H1 (cell line): ENCODE results near the gene PNPLA8. TPM values are rescaled to one million over a fixed set of nuclear protein-coding genes. Genes with fewer than 3 reads are reported as not detected.

Experiments
- CTCF ChIA-PET: fragments of 300-600 bp; sonication (Branson Sonifier 250); formaldehyde crosslinking; loops from one replicate; lab custom pipeline; 2021; ENCODE audit not compliant: partially characterized antibody; lab: Charles Lee
- POLR2A ChIA-PET: fragments of 300-600 bp; sonication (Branson Sonifier 250); formaldehyde crosslinking; loops from one replicate; lab custom pipeline; 2021; ENCODE audit warnings: inconsistent platforms; ENCODE audit not compliant: partially characterized antibody; lab: Charles Lee
- DNase-seq, 2 experiments: peaks; one replicate each; pipeline versions ENCODE4 v3.0.0 to v3.0.0-alpha.2; 2010 to 2022; ENCODE audit warnings: low spot score in 2 of 2, low read depth in 1 of 2, mixed read lengths in 1 of 2
- FAIRE-seq: peaks from 2 replicates; lab custom pipeline; 2011; peaks lifted over from hg19 to GRCh38; lab: Jason Lieb, UNC
- H2AFZ ChIP-seq: 2 replicates; pipeline ENCODE4 v1.8.1; 2012; ENCODE audit warnings: low read length, inconsistent platforms
- H2AK5ac ChIP-seq: 2 replicates; pipeline ENCODE4 v1.6.1; 2013; ENCODE audit warnings: low read depth, low read length
- H2BK120ac ChIP-seq: replicated peaks from 2 replicates; pipeline ENCODE3; 2013; ENCODE audit warnings: low read depth, low read length, inconsistent platforms
- H2BK12ac ChIP-seq: 2 replicates; pipeline ENCODE4 v1.6.1; 2013; ENCODE audit warnings: low read depth, low read length
- H2BK15ac ChIP-seq: 2 replicates; pipeline ENCODE4 v1.6.1; 2013; ENCODE audit warnings: low read length
- H2BK20ac ChIP-seq: 2 replicates; pipeline ENCODE4 v1.6.1; 2013; ENCODE audit warnings: low read length
- H2BK5ac ChIP-seq: 2 replicates; pipeline ENCODE4 v1.6.1; 2013; ENCODE audit warnings: low read depth, low read length
- H3K14ac ChIP-seq: 2 replicates; pipeline ENCODE4 v1.6.1; 2013; ENCODE audit warnings: inconsistent platforms; ENCODE audit not compliant: insufficient read length
- H3K18ac ChIP-seq: 2 replicates; pipeline ENCODE4 v1.6.1; 2013; ENCODE audit warnings: low read length; ENCODE audit errors: extremely low read depth
- H3K23ac ChIP-seq: 2 replicates; pipeline ENCODE4 v1.6.1; 2013; ENCODE audit warnings: inconsistent platforms; ENCODE audit not compliant: insufficient read length
- H3K23me2 ChIP-seq: 2 replicates; pipeline ENCODE4 v1.6.1; 2013; ENCODE audit warnings: low read depth, low read length
- H3K27ac ChIP-seq: 2 replicates; pipeline ENCODE4 v1.6.1; 2011; ENCODE audit warnings: low read depth, low read length, inconsistent platforms
- H3K27me3 ChIP-seq, 4 experiments: replicated peaks in 1 of 4; 1 replicate in 1 of 4; 2 replicates in 3 of 4; pipeline versions ENCODE4 v1.6.1 to v1.8.1; 2011 to 2013; ENCODE audit warnings: low read length in 3 of 4, mild to moderate bottlenecking in 3 of 4, inconsistent platforms in 2 of 4, mixed read lengths in 2 of 4, moderate library complexity in 1 of 4; ENCODE audit not compliant: control insufficient read depth in 3 of 4, insufficient read depth in 3 of 4; ENCODE audit errors: extremely low read depth in 1 of 4
- H3K36me3 ChIP-seq, 4 experiments: 2 replicates each; pipeline versions ENCODE4 v1.6.1 to v1.8.1; 2011 to 2013; ENCODE audit warnings: mild to moderate bottlenecking in 4 of 4, low read length in 3 of 4, moderate library complexity in 2 of 4, control low read depth in 1 of 4, inconsistent platforms in 1 of 4; ENCODE audit not compliant: insufficient read depth in 4 of 4, control insufficient read depth in 2 of 4
- H3K4ac ChIP-seq: replicated peaks from 2 replicates; pipeline ENCODE3; 2013; ENCODE audit warnings: low read length, low read depth, mixed read lengths, inconsistent platforms; ENCODE audit not compliant: insufficient read length
- H3K4me1 ChIP-seq, 4 experiments: replicated peaks in 1 of 4; 1 replicate in 1 of 4; 2 replicates in 3 of 4; pipeline versions ENCODE4 v1.6.1 to v1.8.1; 2011 to 2013; ENCODE audit warnings: low read length in 3 of 4, inconsistent platforms in 2 of 4, mixed read lengths in 1 of 4; ENCODE audit not compliant: insufficient read depth in 4 of 4, control insufficient read depth in 3 of 4
- H3K4me2 ChIP-seq, 2 experiments: 2 replicates each; pipeline versions ENCODE4 v1.6.1 to v1.8.1; 2011 to 2013; ENCODE audit warnings: low read depth in 2 of 2, low read length in 2 of 2, control low read depth in 1 of 2, inconsistent platforms in 1 of 2, mild to moderate bottlenecking in 1 of 2; ENCODE audit not compliant: insufficient read depth in 1 of 2
- H3K4me3 ChIP-seq, 4 experiments: fragments of 200-600, 300-600 bp in 1 of 4; sonication (generic), shearing (Covaris generic), sonication (Bioruptor Twin) in 1 of 4; 2 replicates each; pipeline versions ENCODE4 v1.5.1 to v1.8.1; 2011 to 2016; ENCODE audit warnings: low read length in 4 of 4, low read depth in 3 of 4, control low read depth in 2 of 4, inconsistent platforms in 2 of 4, mild to moderate bottlenecking in 2 of 4, mixed read lengths in 1 of 4, moderate library complexity in 1 of 4; ENCODE audit not compliant: insufficient read depth in 2 of 4; ENCODE audit errors: extremely low read depth in 1 of 4
- H3K56ac ChIP-seq: replicated peaks from 2 replicates; pipeline ENCODE3; 2013; ENCODE audit warnings: low read depth, mild to moderate bottlenecking, mixed read lengths, low read length, inconsistent platforms; ENCODE audit not compliant: insufficient read length
- H3K79me1 ChIP-seq: 2 replicates; pipeline ENCODE4 v1.6.1; 2013; ENCODE audit warnings: low read depth, low read length, control low read depth
- H3K79me2 ChIP-seq, 2 experiments: 2 replicates each; pipeline versions ENCODE4 v1.6.1 to v1.8.1; 2012 to 2013; ENCODE audit warnings: low read length in 2 of 2, mild to moderate bottlenecking in 2 of 2, inconsistent platforms in 1 of 2; ENCODE audit not compliant: insufficient read depth in 2 of 2, control insufficient read depth in 1 of 2
- H3K9ac ChIP-seq, 4 experiments: replicated peaks in 1 of 4; 1 replicate in 1 of 4; 2 replicates in 3 of 4; pipeline versions ENCODE4 v1.6.1 to v1.8.1; 2011 to 2013; ENCODE audit warnings: low read depth in 3 of 4, low read length in 3 of 4, control low read depth in 2 of 4, mild to moderate bottlenecking in 2 of 4, moderate library complexity in 2 of 4, inconsistent platforms in 1 of 4; ENCODE audit errors: extremely low read depth in 1 of 4
- H3K9me3 ChIP-seq, 2 experiments: 2 replicates each; pipeline versions ENCODE4 v1.6.1 to v1.8.1; 2012 to 2013; ENCODE audit warnings: mild to moderate bottlenecking in 2 of 2, moderate library complexity in 2 of 2, control low read depth in 1 of 2, inconsistent platforms in 1 of 2, low read depth in 1 of 2, low read length in 1 of 2, mixed read lengths in 1 of 2; ENCODE audit not compliant: insufficient read depth in 2 of 2
- H4K20me1 ChIP-seq, 2 experiments: replicated peaks in 1 of 2; 2 replicates each; pipeline versions ENCODE3 to v1.8.1; 2011 to 2013; ENCODE audit warnings: inconsistent platforms in 2 of 2, low read length in 2 of 2, mild to moderate bottlenecking in 1 of 2; ENCODE audit not compliant: insufficient read depth in 2 of 2, control insufficient read depth in 1 of 2
- H4K5ac ChIP-seq: 2 replicates; pipeline ENCODE4 v1.6.1; 2013; ENCODE audit warnings: low read length, low read depth, mixed read lengths, inconsistent platforms; ENCODE audit not compliant: insufficient read length
- H4K8ac ChIP-seq: 2 replicates; pipeline ENCODE4 v1.8.0; 2013; ENCODE audit warnings: mild to moderate bottlenecking, moderate library complexity, low read length, inconsistent platforms; ENCODE audit not compliant: insufficient read depth; ENCODE audit errors: extremely low read depth
- H4K91ac ChIP-seq: replicated peaks from 2 replicates; pipeline ENCODE3; 2013; ENCODE audit warnings: low read length, mixed read lengths, inconsistent platforms; ENCODE audit not compliant: insufficient read length
- ASH2L ChIP-seq: fragments of 200-600, 300-600 bp; sonication (generic); IDR thresholded peaks from one replicate; pipeline ENCODE4 v1.7.1; 2017; ENCODE audit warnings: low read length
- BACH1 ChIP-seq: IDR thresholded peaks from 2 replicates; pipeline ENCODE4 v1.6.1; 2012; ENCODE audit warnings: low read length, improper control_type of control experiment
- CHD2 ChIP-seq: IDR thresholded peaks from 2 replicates; pipeline ENCODE4 v1.6.1; 2012; ENCODE audit warnings: low read length, improper control_type of control experiment
- EGR1 ChIP-seq: IDR thresholded peaks from 2 replicates; pipeline ENCODE4 v1.6.1; 2011; ENCODE audit warnings: low read depth, low read length, borderline replicate concordance
- GTF2F1 ChIP-seq: IDR thresholded peaks from 2 replicates; pipeline ENCODE4 v1.6.1; 2012; ENCODE audit warnings: low read depth, low read length, improper control_type of control experiment, borderline replicate concordance
- KDM5A ChIP-seq: fragments of 200-600 bp; IDR thresholded peaks from 2 replicates; pipeline ENCODE4 v1.7.1; 2012; ENCODE audit warnings: mild to moderate bottlenecking, low read length, inconsistent platforms, mixed read lengths
- MAFK ChIP-seq: IDR thresholded peaks from 2 replicates; pipeline ENCODE4 v1.6.1; 2012; ENCODE audit warnings: low read depth, mild to moderate bottlenecking, improper control_type of control experiment, low read length
- RXRA ChIP-seq: IDR thresholded peaks from 2 replicates; pipeline ENCODE4 v1.6.1; 2011; ENCODE audit warnings: low read depth, mild to moderate bottlenecking, low read length, moderate library complexity; ENCODE audit not compliant: insufficient read depth
- USF2 ChIP-seq: IDR thresholded peaks from 2 replicates; pipeline ENCODE4 v1.6.1; 2011; ENCODE audit warnings: low read length, improper control_type of control experiment
- ZNF274 ChIP-seq: IDR thresholded peaks from 2 replicates; pipeline ENCODE4 v1.7.0; 2012; ENCODE audit warnings: low read length, borderline replicate concordance; ENCODE audit errors: extremely low read depth
- WGBS, 2 experiments: shearing (Covaris generic) in 1 of 2; methylation state at CpG; one replicate each; pipeline versions ENCODE4 v1.1.6 to v1.1.7; 2013 to 2015; ENCODE audit warnings: low lambda C conversion rate in 2 of 2, mixed read lengths in 2 of 2, inconsistent platforms in 1 of 2, low coverage in 1 of 2, missing lambda C conversion rate in 1 of 2; ENCODE audit not compliant: insufficient replicate concordance in 2 of 2, insufficient coverage in 1 of 2, insufficient read length in 1 of 2; ENCODE audit errors: extremely low coverage in 1 of 2, missing lambda C conversion rate in 1 of 2; 5-methylcytosine and 5-hydroxymethylcytosine counted together
- polyA plus RNA-seq, 7 experiments: library from polyadenylated mRNA; depleted of rRNA in 3 of 7; stranded (reverse) in 5 of 7; unstranded in 2 of 7; fragments of >200 nt in 5 of 7; fragments of 200-250 nt in 2 of 7; gene quantifications; 1 replicate in 5 of 7; 2 replicates in 1 of 7; 4 replicates in 1 of 7; pipeline versions ENCODE4 v1.2.1 to v1.2.3, GENCODE V29; 2011 to 2013; ENCODE audit warnings: missing spikeins in 2 of 7, mixed read lengths in 2 of 7
- total RNA-seq: library from RNA; stranded (reverse); fragmentation: NEBNext Ultra II Directional; extraction: Animal tissue kit (Norgen Biotek cat#: 25700); gene quantifications from 2 replicates; pipeline ENCODE4 v1.2.1, GENCODE V29; 2021
- TF ChIP-seq, protein P1 (sequence below): IDR thresholded peaks from 2 replicates; pipeline ENCODE4 v1.6.1; 2011; ENCODE audit warnings: low read depth, mild to moderate bottlenecking, low read length; ENCODE audit not compliant: insufficient read depth

PNPLA8 gene
- total and polyA plus RNA-seq, 2 of the 8 experiments (the other 6 are each of a cell fraction or from before 2014, with no cell fraction given), result 3.8 to 11.2 TPM

GRCh38 chr7:108575156-108575555 lies 49.2 kb upstream of the PNPLA8 start:
- 87% methylated on average over 2 of the region's 2 CpGs; no CpG with 5 or more reads in 1 of the 2 experiments for WGBS, 2 experiments
- CTCF ChIA-PET, result interaction anchor here (1.2 kb wide), 1 partner anchor 45 kb away, joined by 5 read pairs; no protein-coding TSS in a partner anchor
- FAIRE-seq, result no peak
- TF ChIP-seq USF2 (no peak), KDM5A (no peak), MAFK (no peak), RXRA (no peak), BACH1 (no peak), EGR1 (no peak), ZNF274 (no peak), CHD2 (no peak), GTF2F1 (no peak), ASH2L (no peak)
- TF ChIP-seq, protein P1, sequence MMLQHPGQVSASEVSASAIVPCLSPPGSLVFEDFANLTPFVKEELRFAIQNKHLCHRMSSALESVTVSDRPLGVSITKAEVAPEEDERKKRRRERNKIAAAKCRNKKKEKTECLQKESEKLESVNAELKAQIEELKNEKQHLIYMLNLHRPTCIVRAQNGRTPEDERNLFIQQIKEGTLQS, result no peak

More at GRCh38 chr7:108575156-108575555, 49.2 kb upstream of the PNPLA8 start:
- Histone ChIP-seq H3K27ac (no peak overlapping the region), H4K20me1 (no peaks in the 10 kb centered on the region), H3K4me3 (no peak overlapping the region), H3K79me2 (peaks cover 0 to 39% of the 10 kb centered on the region in 2 experiments; a peak in 3 of 4 replicates), H2BK15ac (no peak overlapping the region), H2BK120ac (no peak overlapping the region), H2BK20ac (no peak overlapping the region), H2AFZ (no peak overlapping the region), H3K18ac (no peak overlapping the region), H3K9ac (no peak overlapping the region), H2BK12ac (no peak overlapping the region), H4K8ac (no peak overlapping the region), H4K91ac (no peak overlapping the region), H3K4me1 (0 out of 7 replicates have a peak, but pooled peaks cover 0 to 3% (median 0%) of the 10 kb centered on the region in 4 experiments), H3K36me3 (peaks cover 0 to 34% (median 9%) of the 10 kb centered on the region in 4 experiments; a peak in 3 of 8 replicates), H3K14ac (no peak overlapping the region), H2AK5ac (no peak overlapping the region), H3K23ac (no peak overlapping the region), H4K5ac (no peak overlapping the region), H3K56ac (no peak overlapping the region), H3K79me1 (peaks cover 3% of the 10 kb centered on the region; the same call in 1 of the 2 replicates), H3K4me2 (no peak overlapping the region), H3K9me3 (peaks cover 0 to 9% of the 10 kb centered on the region in 2 experiments; a peak in 1 of 4 replicates), H3K23me2 (no peaks in the 10 kb centered on the region; the same call in 1 of the 2 replicates), H3K4ac (no peak overlapping the region), H3K27me3 (no peaks in the 10 kb centered on the region), H2BK5ac (no peak overlapping the region)
- POLR2A ChIA-PET, result no interaction called here
- DNase-seq, result no peak
